ENCODE data around the gene METAP1D.

- no peak for TF ChIP-seq EZH2phosphoT487 (IDR thresholded peaks at IDR 0.05; ENCODE audit: insufficient read depth, low read depth)
- no peak for TF ChIP-seq EZH2 (IDR thresholded peaks at IDR 0.05; ENCODE audit: insufficient read depth, poor library complexity, severe bottlenecking)
These were observed 79.7 kb downstream of the METAP1D start for GRCh38 chr2:172079416-172079815.

All from GM23248 (cell line).